H9 (cell line): ENCODE results near the gene CSTF1. TPM values are rescaled to one million over a fixed set of nuclear protein-coding genes. Genes with fewer than 3 reads are reported as not detected.

Source experiments
- DNase-seq: peaks from one replicate; pipeline ENCODE4 v3.0.0-alpha.2; 2017
- H2AFZ ChIP-seq: one replicate; pipeline ENCODE4 v1.6.1; 2013; ENCODE audit warnings: mild to moderate bottlenecking, low read length, control low read depth, moderate library complexity
- H2AK5ac ChIP-seq: 2 replicates; pipeline ENCODE4 v1.6.1; 2013; ENCODE audit warnings: low read length, control low read depth, mixed read lengths; ENCODE audit not compliant: insufficient read length
- H2BK120ac ChIP-seq: one replicate; pipeline ENCODE4 v1.6.1; 2013; ENCODE audit warnings: low read depth, mild to moderate bottlenecking, low read length, control low read depth, inconsistent platforms; ENCODE audit not compliant: poor library complexity, severe bottlenecking
- H2BK12ac ChIP-seq: 2 replicates; pipeline ENCODE4 v1.6.1; 2013; ENCODE audit warnings: low read length, control low read depth, mixed read lengths, low read depth; ENCODE audit not compliant: insufficient read length
- H2BK15ac ChIP-seq: 2 replicates; pipeline ENCODE4 v1.6.1; 2013; ENCODE audit warnings: low read depth, low read length, control low read depth
- H2BK20ac ChIP-seq: one replicate; pipeline ENCODE4 v1.6.1; 2013; ENCODE audit warnings: low read depth, mild to moderate bottlenecking, low read length, control low read depth, inconsistent platforms; ENCODE audit not compliant: poor library complexity, severe bottlenecking
- H2BK5ac ChIP-seq: 2 replicates; pipeline ENCODE4 v1.6.1; 2013; ENCODE audit warnings: low read length, control low read depth, mixed read lengths; ENCODE audit not compliant: insufficient read length
- H3K14ac ChIP-seq: 2 replicates; pipeline ENCODE4 v1.6.1; 2013; ENCODE audit warnings: low read length, control low read depth; ENCODE audit not compliant: insufficient read depth
- H3K18ac ChIP-seq: 2 replicates; pipeline ENCODE4 v1.6.1; 2013; ENCODE audit warnings: low read depth, mild to moderate bottlenecking, mixed read lengths, low read length, control low read depth; ENCODE audit not compliant: insufficient read length
- H3K23ac ChIP-seq: 2 replicates; pipeline ENCODE4 v1.6.1; 2013; ENCODE audit warnings: low read length, control low read depth, mixed read lengths, low read depth; ENCODE audit not compliant: insufficient read length
- H3K23me2 ChIP-seq: 2 replicates; pipeline ENCODE4 v1.6.1; 2013; ENCODE audit warnings: low read depth, mild to moderate bottlenecking, mixed read lengths, low read length, control low read depth; ENCODE audit not compliant: insufficient read length, poor library complexity, severe bottlenecking
- H3K27ac ChIP-seq: 2 replicates; pipeline ENCODE4 v1.5.1; 2013; ENCODE audit warnings: low read length, control low read depth, mixed read lengths, low read depth; ENCODE audit not compliant: insufficient read length
- H3K27me3 ChIP-seq: 2 replicates; pipeline ENCODE4 v1.6.1; 2013; ENCODE audit warnings: low read length, control low read depth, inconsistent platforms; ENCODE audit not compliant: insufficient read depth
- H3K4ac ChIP-seq: 2 replicates; pipeline ENCODE4 v1.6.1; 2013; ENCODE audit warnings: low read depth, mild to moderate bottlenecking, control low read depth, inconsistent platforms, low read length, moderate library complexity
- H3K4me1 ChIP-seq: 2 replicates; pipeline ENCODE4 v1.6.1; 2013; ENCODE audit warnings: low read length, control low read depth, inconsistent platforms; ENCODE audit not compliant: insufficient read depth
- H3K4me2 ChIP-seq: 2 replicates; pipeline ENCODE4 v1.6.1; 2013; ENCODE audit warnings: low read length, control low read depth, mixed read lengths; ENCODE audit not compliant: insufficient read length, insufficient read depth
- H3K56ac ChIP-seq: 2 replicates; pipeline ENCODE4 v1.6.1; 2013; ENCODE audit warnings: low read depth, mild to moderate bottlenecking, mixed read lengths, low read length, control low read depth; ENCODE audit not compliant: insufficient read length
- H3K79me1 ChIP-seq: 2 replicates; pipeline ENCODE4 v1.6.1; 2013; ENCODE audit warnings: low read depth, mild to moderate bottlenecking, moderate library complexity, low read length, control low read depth, inconsistent platforms; ENCODE audit not compliant: insufficient read depth, poor library complexity, severe bottlenecking
- H3K79me2 ChIP-seq: 2 replicates; pipeline ENCODE4 v1.6.1; 2013; ENCODE audit warnings: low read length, control low read depth, inconsistent platforms; ENCODE audit not compliant: insufficient read depth
- H3K9ac ChIP-seq: 2 replicates; pipeline ENCODE4 v1.6.1; 2013; ENCODE audit warnings: low read length, control low read depth, mixed read lengths; ENCODE audit not compliant: insufficient read length; ENCODE audit errors: extremely low read depth
- H3K9me3 ChIP-seq: one replicate; pipeline ENCODE4 v1.6.1; 2013; ENCODE audit warnings: low read depth, low read length, inconsistent platforms; ENCODE audit not compliant: control insufficient read depth
- H3T11ph ChIP-seq: one replicate; pipeline ENCODE4 v1.6.1; 2013; ENCODE audit warnings: mild to moderate bottlenecking, low read length, control low read depth, inconsistent platforms
- H4K20me1 ChIP-seq: one replicate; pipeline ENCODE4 v1.6.1; 2013; ENCODE audit not compliant: control insufficient read depth, insufficient read length, insufficient read depth
- H4K5ac ChIP-seq: 2 replicates; pipeline ENCODE4 v1.6.1; 2013; ENCODE audit warnings: low read depth, mild to moderate bottlenecking, mixed read lengths, low read length, control low read depth; ENCODE audit not compliant: insufficient read length
- H4K8ac ChIP-seq: replicated peaks from 2 replicates; pipeline ENCODE4 v1.6.1; 2013; ENCODE audit warnings: low read length, control low read depth, mixed read lengths, low read depth; ENCODE audit not compliant: insufficient read length
- H4K91ac ChIP-seq: 2 replicates; pipeline ENCODE4 v1.6.1; 2013; ENCODE audit warnings: low read depth, mild to moderate bottlenecking, moderate library complexity, mixed read lengths, low read length, control low read depth; ENCODE audit not compliant: insufficient read length
- H3K27ac Mint-ChIP-seq, 3 experiments: 2 replicates in 2 of 3; 3 replicates in 1 of 3; pipeline ENCODE4 v1.8.0; 2020 to 2021; ENCODE audit warnings: mixed read lengths in 3 of 3, mild to moderate bottlenecking in 1 of 3, moderate library complexity in 1 of 3
- H3K27me3 Mint-ChIP-seq: 2 replicates; pipeline ENCODE4 v1.8.0; 2021; ENCODE audit warnings: low read depth, mild to moderate bottlenecking, moderate library complexity, mixed read lengths
- H3K36me3 Mint-ChIP-seq, 3 experiments: 2 replicates in 2 of 3; 3 replicates in 1 of 3; pipeline ENCODE4 v1.8.0; 2020 to 2021; ENCODE audit warnings: low read depth in 3 of 3, mixed read lengths in 3 of 3; ENCODE audit not compliant: insufficient read depth in 1 of 3
- H3K4me1 Mint-ChIP-seq, 2 experiments: 2 replicates each; pipeline ENCODE4 v1.8.0; 2020; ENCODE audit warnings: mixed read lengths in 2 of 2
- H3K4me3 Mint-ChIP-seq, 2 experiments: 2 replicates in 1 of 2; 3 replicates in 1 of 2; pipeline ENCODE4 v1.8.0; 2020 to 2021; ENCODE audit warnings: mild to moderate bottlenecking in 2 of 2, mixed read lengths in 2 of 2, moderate library complexity in 1 of 2
- H3K9me3 Mint-ChIP-seq, 2 experiments: 2 replicates in 1 of 2; 3 replicates in 1 of 2; pipeline ENCODE4 v1.8.0; 2020; ENCODE audit warnings: mild to moderate bottlenecking in 2 of 2, mixed read lengths in 2 of 2, moderate library complexity in 1 of 2
- WGBS: extraction: QIAGEN DNeasy Blood & Tissue Kit; methylation state at CpG from one replicate; pipeline ENCODE4 v1.1.7; 2013; ENCODE audit warnings: missing lambda C conversion rate, low lambda C conversion rate, mixed read lengths; ENCODE audit not compliant: insufficient read length; ENCODE audit errors: extremely low coverage; 5-methylcytosine and 5-hydroxymethylcytosine counted together
- total RNA-seq: library from RNA; stranded (reverse); gene quantifications from 2 replicates; pipeline ENCODE4 v1.2.1, GENCODE V29; 2021
- TF ChIP-seq, protein P1 (sequence below): fragments of 200-600 bp; sonication (generic); conservative IDR thresholded peaks from 3 replicates; pipeline ENCODE4 v1.8.0; 2021; ENCODE audit warnings: antibody characterized with exemption, mild to moderate bottlenecking

The CSTF1 gene
- total RNA-seq, 1 experiment from 2014 or later: 72.9 TPM

- Histone ChIP-seq H4K5ac (no peak overlapping the region), H2BK12ac (no peak overlapping the region), H3K4ac (no peak overlapping the region), H3K18ac (no peak overlapping the region), H2BK15ac (no peak overlapping the region), H3K27me3 (no peaks in the 10 kb centered on the region), H3T11ph (no peak overlapping the region), H2BK5ac (no peak overlapping the region), H3K4me1 (no peaks in the 10 kb centered on the region), H3K9me3 (no peaks in the 10 kb centered on the region), H3K9ac (no peak overlapping the region), H3K79me2 (no peaks in the 10 kb centered on the region), H2BK120ac (no peak overlapping the region), H2BK20ac (no peak overlapping the region), H4K20me1 (no peaks in the 10 kb centered on the region), H2AK5ac (no peak overlapping the region), H3K4me2 (no peak overlapping the region), H3K23me2 (no peaks in the 10 kb centered on the region), H3K56ac (no peak overlapping the region), H2AFZ (no peak overlapping the region), H4K91ac (no peak overlapping the region), H3K79me1 (no peaks in the 10 kb centered on the region), H3K27ac (no peak overlapping the region), H4K8ac (no peak overlapping the region), H3K23ac (no peak overlapping the region), H3K14ac (no peak overlapping the region)
- Mint-ChIP-seq H3K4me3 (no peak overlapping the region), H3K36me3 (peaks cover 26 to 62% (median 53%) of the 10 kb centered on the region in 3 experiments), H3K4me1 (no peaks in the 10 kb centered on the region), H3K27me3 (no peaks in the 10 kb centered on the region), H3K9me3 (no peaks in the 10 kb centered on the region), H3K27ac (no peak overlapping the region)
- TF ChIP-seq, protein P1, sequence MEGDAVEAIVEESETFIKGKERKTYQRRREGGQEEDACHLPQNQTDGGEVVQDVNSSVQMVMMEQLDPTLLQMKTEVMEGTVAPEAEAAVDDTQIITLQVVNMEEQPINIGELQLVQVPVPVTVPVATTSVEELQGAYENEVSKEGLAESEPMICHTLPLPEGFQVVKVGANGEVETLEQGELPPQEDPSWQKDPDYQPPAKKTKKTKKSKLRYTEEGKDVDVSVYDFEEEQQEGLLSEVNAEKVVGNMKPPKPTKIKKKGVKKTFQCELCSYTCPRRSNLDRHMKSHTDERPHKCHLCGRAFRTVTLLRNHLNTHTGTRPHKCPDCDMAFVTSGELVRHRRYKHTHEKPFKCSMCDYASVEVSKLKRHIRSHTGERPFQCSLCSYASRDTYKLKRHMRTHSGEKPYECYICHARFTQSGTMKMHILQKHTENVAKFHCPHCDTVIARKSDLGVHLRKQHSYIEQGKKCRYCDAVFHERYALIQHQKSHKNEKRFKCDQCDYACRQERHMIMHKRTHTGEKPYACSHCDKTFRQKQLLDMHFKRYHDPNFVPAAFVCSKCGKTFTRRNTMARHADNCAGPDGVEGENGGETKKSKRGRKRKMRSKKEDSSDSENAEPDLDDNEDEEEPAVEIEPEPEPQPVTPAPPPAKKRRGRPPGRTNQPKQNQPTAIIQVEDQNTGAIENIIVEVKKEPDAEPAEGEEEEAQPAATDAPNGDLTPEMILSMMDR: no peak
- DNase-seq: no peak
- no CpG with 5 or more reads among the region's 3 CpGs for WGBS
These were observed 14.5 kb downstream of the CSTF1 start for GRCh38 chr20:56406910-56407309.
